ENCODE data around the gene CDK13. TPM values are rescaled to one million over a fixed set of nuclear protein-coding genes. Genes with fewer than 3 reads are reported as not detected.

Gene CDK13
- polyA plus RNA-seq, 3 donors, result 8.8 to 25.7 (median 11.2) TPM

GRCh38 chr7:40073239-40073638 lies 123.2 kb downstream of the CDK13 start:
- Histone ChIP-seq H3K27ac (ENCODE audit: low read depth in 1 of 2, low read length in 2 of 2) (no peak overlapping the region), H3K36me3 (replicated peaks in 1 of 2; ENCODE audit: control insufficient read depth in 1 of 2, insufficient read depth in 2 of 2, low read length in 2 of 2) (peaks cover 9 to 26% of the 10 kb centered on the region in 2 donors), H3K27me3 (ENCODE audit: control insufficient read depth in 2 of 2, insufficient read depth in 2 of 2, low read length in 2 of 2) (no peaks in the 10 kb centered on the region), H4K20me1 (ENCODE audit: insufficient read depth, low read length) (no peaks in the 10 kb centered on the region), H3K4me3 (replicated peaks in 1 of 3; ENCODE audit: low read depth in 2 of 3, low read length in 3 of 3) (no peak overlapping the region), H3K4me1 (ENCODE audit: control insufficient read depth in 1 of 2, insufficient read depth in 2 of 2, low read length in 2 of 2) (peaks cover 4 to 10% of the 10 kb centered on the region in 2 donors), H3K9me3 (replicated peaks in 1 of 2; ENCODE audit: control insufficient read depth in 1 of 2, insufficient read depth in 1 of 2, low read length in 2 of 2) (no peaks in the 10 kb centered on the region), H3K9ac (ENCODE audit: insufficient read depth, low read length, poor library complexity, severe bottlenecking) (no peak overlapping the region), H2AFZ (ENCODE audit: insufficient read depth, low read depth, low read length, poor library complexity, severe bottlenecking) (no peak overlapping the region), H3K4me2 (replicated peaks; ENCODE audit: extremely low read depth, low read length, poor library complexity, severe bottlenecking) (no peak overlapping the region), H3K79me2 (ENCODE audit: insufficient read depth, low read length) (no peaks in the 10 kb centered on the region)
- Mint-ChIP-seq H3K4me3 (no peak overlapping the region), H3K9me3 (no peaks in the 10 kb centered on the region), H3K27ac (peak overlapping the region in 1 of 7 donors; percentile 30), H3K4me1 (peaks cover 12% of the 10 kb centered on the region), H3K36me3 (peaks cover 5 to 20% of the 10 kb centered on the region in 2 donors), H3K27me3 (ENCODE audit: low read depth in 3 of 3) (no peaks in the 10 kb centered on the region)
- TF ChIP-seq CTCF (IDR thresholded peaks at IDR 0.05), result no peak
- no peak for DNase-seq
- intact Hi-C loops (cut with micrococcal nuclease), result no loop called here
- WGBS (ENCODE audit: insufficient coverage), result no CpG with 5 or more reads among the region's 2 CpGs

- peaks cover 15 to 23% of the 10 kb centered on the region in 2 donors for H3K36me3 Mint-ChIP-seq
- H3K27ac Mint-ChIP-seq, result peak overlapping the region; percentile 43 to 84 (median 76)
- intact Hi-C loops (cut with micrococcal nuclease), result no loop called here
Observed at GRCh38 chr7:40077849-40078248, 127.8 kb downstream of the CDK13 start.

More at GRCh38 chr7:40077849-40078248, 127.8 kb downstream of the CDK13 start:
- no CpG with 5 or more reads among the region's 3 CpGs for WGBS (ENCODE audit: insufficient coverage)
- DNase-seq, result peak; percentile 32 to 57 (median 37)
- no peaks in the 10 kb centered on the region for H4K20me1 ChIP-seq (ENCODE audit: insufficient read depth, low read length)
- no peaks in the 10 kb centered on the region for H3K79me2 ChIP-seq (ENCODE audit: insufficient read depth, low read length)
- H3K36me3 ChIP-seq (replicated peaks in 1 of 2; ENCODE audit: control insufficient read depth in 1 of 2, insufficient read depth in 2 of 2, low read length in 2 of 2), result peaks cover 15 to 32% of the 10 kb centered on the region in 2 donors
- H3K4me2 ChIP-seq (replicated peaks; ENCODE audit: extremely low read depth, low read length, poor library complexity, severe bottlenecking), result peak overlapping the region; percentile 20
- H3K27ac ChIP-seq (ENCODE audit: low read depth in 1 of 2, low read length in 2 of 2), result peak overlapping the region; percentile 19 to 57
- no peak for TF ChIP-seq CTCF (IDR thresholded peaks at IDR 0.05)
- H3K4me1 Mint-ChIP-seq, result peaks cover 12% of the 10 kb centered on the region
- no peak overlapping the region for H3K4me3 ChIP-seq (replicated peaks in 1 of 3; ENCODE audit: low read depth in 2 of 3, low read length in 3 of 3)
- H3K4me3 Mint-ChIP-seq, result no peak overlapping the region
- H3K27me3 ChIP-seq (ENCODE audit: control insufficient read depth in 2 of 2, insufficient read depth in 2 of 2, low read length in 2 of 2), result no peaks in the 10 kb centered on the region
- peaks cover 4 to 11% of the 10 kb centered on the region in 2 donors for H3K4me1 ChIP-seq (ENCODE audit: control insufficient read depth in 1 of 2, insufficient read depth in 2 of 2, low read length in 2 of 2)
- H3K9me3 Mint-ChIP-seq, result no peaks in the 10 kb centered on the region
- no peak overlapping the region for H2AFZ ChIP-seq (ENCODE audit: insufficient read depth, low read depth, low read length, poor library complexity, severe bottlenecking)
- H3K9me3 ChIP-seq (replicated peaks in 1 of 2; ENCODE audit: control insufficient read depth in 1 of 2, insufficient read depth in 1 of 2, low read length in 2 of 2), result no peaks in the 10 kb centered on the region
- H3K27me3 Mint-ChIP-seq (ENCODE audit: low read depth in 3 of 3), result no peaks in the 10 kb centered on the region
- peak overlapping the region; percentile 15 for H3K9ac ChIP-seq (ENCODE audit: insufficient read depth, low read length, poor library complexity, severe bottlenecking)
